Measurements from ENCODE around the gene RPS6KA3. TPM values are rescaled to one million over a fixed set of nuclear protein-coding genes. Genes with fewer than 3 reads are reported as not detected.

The RPS6KA3 gene
- total RNA-seq, 1 experiment from 2014 or later = 14.6 TPM

GRCh38 chrX:20212486-20213089, 54.1 kb downstream of the RPS6KA3 start (continued):
- TF ChIP-seq, protein P1, sequence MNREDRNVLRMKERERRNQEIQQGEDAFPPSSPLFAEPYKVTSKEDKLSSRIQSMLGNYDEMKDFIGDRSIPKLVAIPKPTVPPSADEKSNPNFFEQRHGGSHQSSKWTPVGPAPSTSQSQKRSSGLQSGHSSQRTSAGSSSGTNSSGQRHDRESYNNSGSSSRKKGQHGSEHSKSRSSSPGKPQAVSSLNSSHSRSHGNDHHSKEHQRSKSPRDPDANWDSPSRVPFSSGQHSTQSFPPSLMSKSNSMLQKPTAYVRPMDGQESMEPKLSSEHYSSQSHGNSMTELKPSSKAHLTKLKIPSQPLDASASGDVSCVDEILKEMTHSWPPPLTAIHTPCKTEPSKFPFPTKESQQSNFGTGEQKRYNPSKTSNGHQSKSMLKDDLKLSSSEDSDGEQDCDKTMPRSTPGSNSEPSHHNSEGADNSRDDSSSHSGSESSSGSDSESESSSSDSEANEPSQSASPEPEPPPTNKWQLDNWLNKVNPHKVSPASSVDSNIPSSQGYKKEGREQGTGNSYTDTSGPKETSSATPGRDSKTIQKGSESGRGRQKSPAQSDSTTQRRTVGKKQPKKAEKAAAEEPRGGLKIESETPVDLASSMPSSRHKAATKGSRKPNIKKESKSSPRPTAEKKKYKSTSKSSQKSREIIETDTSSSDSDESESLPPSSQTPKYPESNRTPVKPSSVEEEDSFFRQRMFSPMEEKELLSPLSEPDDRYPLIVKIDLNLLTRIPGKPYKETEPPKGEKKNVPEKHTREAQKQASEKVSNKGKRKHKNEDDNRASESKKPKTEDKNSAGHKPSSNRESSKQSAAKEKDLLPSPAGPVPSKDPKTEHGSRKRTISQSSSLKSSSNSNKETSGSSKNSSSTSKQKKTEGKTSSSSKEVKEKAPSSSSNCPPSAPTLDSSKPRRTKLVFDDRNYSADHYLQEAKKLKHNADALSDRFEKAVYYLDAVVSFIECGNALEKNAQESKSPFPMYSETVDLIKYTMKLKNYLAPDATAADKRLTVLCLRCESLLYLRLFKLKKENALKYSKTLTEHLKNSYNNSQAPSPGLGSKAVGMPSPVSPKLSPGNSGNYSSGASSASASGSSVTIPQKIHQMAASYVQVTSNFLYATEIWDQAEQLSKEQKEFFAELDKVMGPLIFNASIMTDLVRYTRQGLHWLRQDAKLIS (CRISPR knock-in tag; IDR thresholded peaks at IDR 0.05; ENCODE audit: borderline replicate concordance) = no peak
- TF ChIP-seq ZNF317 (CRISPR knock-in tag; IDR thresholded peaks at IDR 0.05; ENCODE audit: borderline replicate concordance, low read depth) (no peak), FOXJ3 (CRISPR knock-in tag; IDR thresholded peaks at IDR 0.05; ENCODE audit: borderline replicate concordance) (no peak), ATF1 (CRISPR knock-in tag; IDR thresholded peaks at IDR 0.05) (no peak), NR1H2 (CRISPR knock-in tag; IDR thresholded peaks at IDR 0.05) (no peak), ZNF425 (CRISPR knock-in tag; conservative IDR thresholded peaks at IDR 0.05) (no peak)
- TF ChIP-seq, protein P2, sequence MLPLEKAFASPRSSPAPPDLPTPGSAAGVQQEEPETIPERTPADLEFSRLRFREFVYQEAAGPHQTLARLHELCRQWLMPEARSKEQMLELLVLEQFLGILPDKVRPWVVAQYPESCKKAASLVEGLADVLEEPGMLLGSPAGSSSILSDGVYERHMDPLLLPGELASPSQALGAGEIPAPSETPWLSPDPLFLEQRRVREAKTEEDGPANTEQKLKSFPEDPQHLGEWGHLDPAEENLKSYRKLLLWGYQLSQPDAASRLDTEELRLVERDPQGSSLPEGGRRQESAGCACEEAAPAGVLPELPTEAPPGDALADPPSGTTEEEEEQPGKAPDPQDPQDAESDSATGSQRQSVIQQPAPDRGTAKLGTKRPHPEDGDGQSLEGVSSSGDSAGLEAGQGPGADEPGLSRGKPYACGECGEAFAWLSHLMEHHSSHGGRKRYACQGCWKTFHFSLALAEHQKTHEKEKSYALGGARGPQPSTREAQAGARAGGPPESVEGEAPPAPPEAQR (CRISPR knock-in tag; IDR thresholded peaks at IDR 0.05) = no peak

DNA sequence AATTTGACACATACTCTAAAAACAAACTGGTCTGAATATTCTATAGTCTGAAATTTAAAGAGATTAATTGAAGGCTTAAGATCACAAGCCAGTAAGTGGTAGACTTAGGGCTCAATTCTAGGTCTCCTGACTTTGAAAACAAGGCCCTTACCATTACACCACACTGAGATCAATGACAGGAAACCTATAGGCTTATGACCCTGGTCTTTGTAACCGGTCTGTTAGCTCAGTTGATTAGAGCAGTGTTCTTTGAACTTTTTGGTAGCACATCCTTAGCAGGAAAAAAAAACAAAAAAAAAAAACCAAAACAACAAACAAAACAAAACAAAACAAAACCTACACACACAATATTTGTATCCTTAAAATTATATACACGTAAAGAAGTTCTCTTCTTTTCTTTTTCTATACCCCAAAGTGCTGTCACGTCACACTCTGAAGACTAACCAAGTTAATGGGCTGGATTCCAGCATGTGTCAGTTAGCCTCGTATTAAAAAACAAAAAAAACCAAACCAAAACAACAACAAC, 55.4 kb downstream of the RPS6KA3 start:
- CTCF ChIA-PET = no interaction called here
- POLR2A ChIA-PET = no interaction called here

More for the DNA sequence above, 55.4 kb downstream of the RPS6KA3 start:
- Mint-ChIP-seq H3K4me3 (no peak overlapping the region), H3K9me3 (no peaks in the 10 kb centered on the region), H3K36me3 (no peaks in the 10 kb centered on the region; the same call in 1 of the 2 replicates), H3K4me1 (peaks cover 17% of the 10 kb centered on the region), H3K27me3 (ENCODE audit: low read depth) (no peaks in the 10 kb centered on the region), H3K27ac (no peak overlapping the region)
- no peak for ATAC-seq
- no peak for DNase-seq (ENCODE audit: low spot score)
- TF ChIP-seq ZNF425 (CRISPR knock-in tag; conservative IDR thresholded peaks at IDR 0.05) (no peak), NFYB (CRISPR knock-in tag; conservative IDR thresholded peaks at IDR 0.05; ENCODE audit: low read depth) (no peak)
